Posterior cingulate gyrus (tissue), 11 donors: ENCODE data around the gene SLC40A1.

Experiments
- DNase-seq, 10 donors: peaks; one replicate each; pipeline versions ENCODE4 v3.0.0 to v3.0.0-alpha.2; 2020 to 2021; ENCODE audit warnings: mixed read lengths in 3 of 10
- intact Hi-C: fragments of 100-400 bp; cut with DNase I; formaldehyde crosslinking; loops from one replicate; pipeline ENCODE4 v1.15.1; 2023

The SLC40A1 gene

GRCh38 chr2:189574793-189575475 is 5.7 kb downstream of the SLC40A1 start:
- intact Hi-C loops, result no loop called here
- no peak for DNase-seq

DNA sequence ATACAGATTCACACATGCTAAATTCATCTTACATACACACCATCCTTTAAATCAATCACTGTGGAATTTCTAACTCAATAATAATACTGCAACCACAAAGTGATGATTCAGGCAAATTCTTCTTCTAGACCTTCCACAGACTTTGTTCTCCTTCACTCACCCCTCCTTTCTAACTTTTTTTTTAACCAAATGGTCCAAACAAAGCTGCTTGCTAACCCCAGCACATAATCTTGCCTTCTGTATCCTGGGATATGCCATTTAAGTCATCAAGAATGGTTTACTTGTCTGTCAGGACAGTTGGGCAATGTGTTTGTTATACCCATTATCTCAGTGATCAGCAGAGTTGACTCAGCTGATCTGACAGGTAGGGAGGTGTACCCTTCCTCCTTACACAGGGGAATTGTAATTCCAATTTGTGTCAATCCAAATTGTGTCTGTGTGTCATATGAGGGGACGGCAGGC is 10.0 kb downstream of the SLC40A1 start:
- intact Hi-C loops, result no loop called here

GRCh38 chr2:189569295-189569910 is 11.2 kb downstream of the SLC40A1 start:
- intact Hi-C loops, result no loop called here
- no peak for DNase-seq

More for the DNA sequence above, 10.0 kb downstream of the SLC40A1 start:
- DNase-seq, result no peak

DNA sequence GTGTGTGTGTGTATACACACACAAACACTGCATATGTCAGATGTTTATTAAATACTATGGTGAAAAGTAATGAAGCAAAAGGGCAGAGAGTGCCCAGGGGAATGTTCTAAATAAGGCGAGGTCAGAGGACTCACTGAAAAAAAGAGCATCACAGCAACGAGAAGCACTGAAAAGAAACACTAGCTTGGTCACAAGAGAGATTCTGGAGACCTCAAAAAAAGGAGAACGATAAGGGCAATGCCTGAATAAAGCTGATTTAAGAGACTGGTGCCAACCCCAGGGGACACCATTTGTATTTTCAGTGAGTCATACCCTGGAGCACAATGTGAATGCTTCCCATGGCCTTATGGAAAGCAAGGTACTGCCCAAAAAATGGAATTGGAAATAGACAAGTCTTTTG is 14.5 kb downstream of the SLC40A1 start:
- no peak for DNase-seq
- intact Hi-C loops, result no loop called here

GRCh38 chr2:189561371-189562038 is 19.1 kb downstream of the SLC40A1 start:
- DNase-seq, result no peak
- intact Hi-C loops, result no loop called here

- DNase-seq, result no peak
- intact Hi-C loops, result no loop called here
Observed at GRCh38 chr2:189560273-189560586, 20.4 kb downstream of the SLC40A1 start.

DNA sequence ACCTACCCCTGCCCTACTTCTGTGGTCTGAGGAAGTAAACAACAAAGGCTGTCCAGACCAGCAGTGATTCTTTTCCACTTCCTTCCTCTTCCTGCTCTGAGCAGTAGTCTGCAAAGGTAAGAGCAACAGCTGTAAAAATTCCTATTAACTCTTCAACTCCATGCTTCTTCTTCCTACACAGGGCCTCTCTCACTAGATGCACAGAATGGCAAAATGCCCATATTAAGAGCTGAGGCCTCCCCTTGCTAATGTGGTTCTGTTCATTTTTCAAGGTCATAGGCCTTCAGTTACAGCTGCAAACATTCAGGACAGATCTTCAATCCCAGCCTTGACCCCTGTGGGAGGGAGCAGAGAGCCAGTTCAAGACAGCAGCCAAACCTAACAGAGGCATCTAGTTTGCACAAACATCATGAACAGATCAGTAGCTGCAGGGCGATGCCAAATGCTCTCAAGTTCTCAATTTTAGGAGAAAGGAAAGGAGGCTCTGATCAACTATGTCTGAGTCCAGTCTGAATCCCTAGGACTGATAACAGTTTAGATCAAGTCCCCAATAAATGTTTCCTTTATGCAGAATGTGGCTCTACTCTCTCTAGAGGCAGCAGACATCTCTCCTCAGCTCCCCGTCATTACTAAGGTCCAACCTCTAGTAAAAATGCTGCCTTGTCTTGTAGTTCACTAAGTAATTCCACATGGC is 20.9 kb downstream of the SLC40A1 start:
- DNase-seq, result no peak
- intact Hi-C loops, result no loop called here

- intact Hi-C loops, result no loop called here
- no peak for DNase-seq
Observed at GRCh38 chr2:189558516-189559272, 21.9 kb downstream of the SLC40A1 start.

DNA sequence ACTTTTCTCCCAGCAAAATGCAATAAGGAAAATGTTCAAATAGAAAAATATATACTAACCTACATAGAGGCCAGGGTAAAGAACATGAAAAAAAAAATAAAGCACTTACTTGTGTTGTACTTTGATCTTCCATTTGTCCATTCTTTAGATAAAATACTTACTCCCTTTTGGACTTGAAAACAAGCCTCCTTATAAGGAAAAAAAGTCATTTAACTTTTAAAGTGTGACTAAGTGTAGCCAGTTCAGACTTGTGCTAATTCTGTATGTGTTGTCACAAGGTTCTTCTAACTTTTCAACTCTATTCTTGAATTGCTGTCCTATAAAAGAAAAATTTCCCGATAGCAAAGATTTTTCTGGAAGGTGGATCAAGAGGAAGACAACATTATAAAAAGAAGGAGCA is 23.2 kb downstream of the SLC40A1 start:
- no peak for DNase-seq
- intact Hi-C loops, result no loop called here

GRCh38 chr2:189556526-189556925 is 24.1 kb downstream of the SLC40A1 start:
- no peak for DNase-seq
- intact Hi-C loops, result no loop called here

DNA sequence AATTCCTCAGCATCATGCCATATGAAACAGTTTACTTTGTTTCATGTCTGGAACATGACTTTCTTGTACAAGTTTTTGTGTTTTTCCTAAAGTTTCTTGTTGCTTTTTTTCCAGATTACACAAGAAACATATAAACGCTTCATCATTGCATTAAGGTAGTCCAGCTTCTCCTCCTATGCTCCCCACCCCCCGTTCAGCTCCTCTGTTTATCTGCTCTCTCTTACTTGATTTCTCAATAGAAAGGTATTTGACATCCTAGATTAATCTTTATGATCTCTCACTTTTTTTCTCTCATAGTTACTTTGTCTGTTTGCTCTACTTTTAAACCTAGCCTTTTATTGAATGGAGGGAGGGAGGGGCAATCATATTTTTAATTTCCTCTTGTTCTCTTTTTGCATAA is 25.4 kb downstream of the SLC40A1 start:
- intact Hi-C loops, result no loop called here
- no peak for DNase-seq

GRCh38 chr2:189553504-189554088 is 27.0 kb downstream of the SLC40A1 start:
- intact Hi-C loops, result no loop called here
- no peak for DNase-seq

- intact Hi-C loops, result no loop called here
- DNase-seq, result no peak
Observed at GRCh38 chr2:189552991-189553404, 27.6 kb downstream of the SLC40A1 start.

DNA sequence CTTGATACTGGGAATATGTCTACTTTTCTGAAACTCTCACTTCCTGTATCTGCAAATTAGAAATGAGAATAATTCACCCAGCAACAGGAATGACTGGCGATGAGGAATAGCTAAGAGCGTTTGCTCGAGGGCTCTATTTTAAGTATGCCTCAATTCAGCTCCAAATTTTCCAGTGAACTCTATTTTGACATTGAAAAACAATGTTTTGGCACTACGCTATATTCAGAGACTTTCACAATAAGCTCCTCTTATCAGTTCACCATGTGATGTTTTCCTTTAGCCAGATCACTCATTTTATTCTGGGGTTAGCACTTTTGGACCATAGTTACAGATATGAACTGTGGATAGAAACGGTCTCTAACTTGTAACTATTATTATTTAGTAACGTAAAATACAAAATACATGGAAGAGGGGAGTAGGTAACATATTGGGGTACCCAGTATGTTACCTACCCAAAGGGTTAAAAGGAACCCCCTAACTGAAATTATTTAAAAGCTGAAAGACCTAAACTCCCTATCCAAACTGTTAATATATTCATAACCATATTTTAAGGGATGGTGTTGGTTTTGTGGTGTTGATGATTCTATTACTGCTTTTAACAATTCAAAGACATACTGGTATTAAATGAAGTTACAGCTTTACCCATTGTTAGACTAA is 28.1 kb downstream of the SLC40A1 start:
- DNase-seq, result no peak
- intact Hi-C loops, result no loop called here

GRCh38 chr2:189551808-189552207 is 28.8 kb downstream of the SLC40A1 start:
- no peak for DNase-seq
- intact Hi-C loops, result no loop called here

DNA sequence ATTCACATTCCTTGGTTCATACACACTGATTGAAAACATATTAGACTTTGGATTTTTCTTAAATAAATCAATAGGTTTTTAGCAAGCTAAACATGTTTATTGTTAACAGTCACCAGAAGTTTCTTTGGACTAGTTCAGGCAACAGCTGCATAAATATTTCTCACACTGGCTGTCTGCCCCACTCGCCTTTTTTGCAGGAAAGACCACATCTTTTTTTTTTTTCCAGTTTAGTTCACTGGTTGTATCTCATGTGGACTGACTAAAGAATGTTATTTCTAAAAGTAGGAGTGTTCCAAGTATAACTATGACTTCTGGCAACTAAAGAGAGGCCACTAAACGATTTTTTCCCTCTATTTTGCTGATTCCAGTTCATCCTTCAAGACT is 31.1 kb downstream of the SLC40A1 start:
- DNase-seq, result no peak
- intact Hi-C loops, result no loop called here

DNA sequence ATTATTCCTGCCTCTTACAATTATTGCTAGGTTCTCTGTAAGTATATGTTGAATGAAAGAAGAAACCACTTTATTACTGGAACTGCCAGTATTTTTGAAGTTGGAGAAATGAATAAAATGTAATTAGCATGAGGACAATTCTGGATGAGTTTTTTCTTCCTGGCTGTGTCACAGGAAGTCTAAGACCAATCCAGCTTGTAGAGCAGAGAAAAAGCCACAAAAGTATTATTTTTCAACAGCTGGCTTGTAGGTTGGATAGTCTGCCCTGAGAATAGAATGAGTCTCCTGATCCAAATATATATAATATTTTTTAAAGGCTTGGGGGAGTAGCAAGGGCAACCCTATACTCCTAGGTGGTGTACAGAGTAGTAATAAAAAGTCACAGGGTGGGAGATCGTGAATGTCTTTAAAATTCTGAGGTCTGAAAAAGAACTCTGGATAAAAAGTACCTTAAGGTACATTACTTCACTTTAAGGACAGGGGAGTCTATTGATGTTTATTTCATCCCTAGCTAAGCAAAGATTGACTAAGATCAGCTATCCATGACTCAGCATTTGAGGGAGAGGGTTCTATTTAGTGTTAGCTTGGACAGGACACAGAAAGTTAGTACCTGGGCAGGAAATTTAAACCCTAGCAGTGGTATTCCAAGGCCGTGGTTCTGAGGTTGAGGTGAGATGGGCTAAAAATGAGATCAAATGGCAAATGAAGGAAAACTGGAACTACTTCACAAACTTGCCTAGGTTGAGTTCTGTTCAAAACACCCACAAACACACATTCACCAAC is 31.7 kb downstream of the SLC40A1 start:
- intact Hi-C loops, result no loop called here
- no peak for DNase-seq

- DNase-seq, result no peak
- intact Hi-C loops, result no loop called here
Observed at GRCh38 chr2:189545418-189545817, 35.2 kb downstream of the SLC40A1 start.
